Brain microvascular endothelial cell (primary cell): ENCODE results near the gene IL2.

Experiments
- DNase-seq: peaks from one replicate; pipeline ENCODE4 v3.0.0-alpha.2; 2020
- H3K27ac ChIP-seq: fragments of 250-450 bp; sonication (Bioruptor Pico); 2 replicates; pipeline ENCODE4 v1.5.1; 2020; ENCODE audit warnings: mild to moderate bottlenecking, moderate library complexity
- H3K27me3 ChIP-seq: fragments of 250-450 bp; sonication (Bioruptor Pico); replicated peaks from 2 replicates; pipeline ENCODE4 v1.5.1; 2020; ENCODE audit warnings: mild to moderate bottlenecking
- H3K36me3 ChIP-seq: fragments of 250-450 bp; sonication (Bioruptor Pico); replicated peaks from 2 replicates; pipeline ENCODE4 v1.5.1; 2020; ENCODE audit warnings: mild to moderate bottlenecking
- H3K4me3 ChIP-seq: 2 replicates; pipeline ENCODE4 v1.5.1; 2011; ENCODE audit warnings: low read depth, mild to moderate bottlenecking, control low read depth, low read length, moderate library complexity
- CTCF ChIP-seq: IDR thresholded peaks from 2 replicates; pipeline ENCODE4 v1.5.1; 2011; ENCODE audit warnings: low read depth, mild to moderate bottlenecking, moderate library complexity, low read length, control low read depth, inconsistent platforms; ENCODE audit errors: missing control alignments
- in situ Hi-C: cut with HindIII; loops from 2 replicates; pipeline ENCODE4 v1.10.0; 2017; ENCODE audit warnings: low sequenced_read_pairs, low pct_ligation_motif_present

IL2 gene

GRCh38 chr4:122456231-122457116 is at the start of gene IL2:
TSS of gene IL2 (minus strand) at chr4:122456725. CDS start at chr4:122456440, 285 bp downstream.
- Histone ChIP-seq H3K27me3 (no peaks in the 10 kb centered on the region), H3K27ac (no peak within 1 kb of the TSS), H3K4me3 (no peak within 1 kb of the TSS), H3K36me3 (no peaks in the 10 kb centered on the region)
- TF ChIP-seq CTCF: no peak
- no peak for DNase-seq
- in situ Hi-C loops: no loop called here

- TF ChIP-seq CTCF: no peak
- no peaks in the 10 kb centered on the region for H3K36me3 ChIP-seq
- in situ Hi-C loops: no loop called here
- H3K27me3 ChIP-seq: no peaks in the 10 kb centered on the region
- DNase-seq: no peak
- no peak overlapping the region for H3K27ac ChIP-seq
- no peak overlapping the region for H3K4me3 ChIP-seq
Measured at GRCh38 chr4:122503214-122503613, 46.7 kb upstream of the IL2 start.

GRCh38 chr4:122500852-122501501 is 44.5 kb upstream of the IL2 start:
- no peaks in the 10 kb centered on the region for H3K36me3 ChIP-seq
- in situ Hi-C loops: no loop called here
- TF ChIP-seq CTCF: no peak
- H3K27ac ChIP-seq: no peak overlapping the region
- no peak overlapping the region for H3K4me3 ChIP-seq
- H3K27me3 ChIP-seq: no peaks in the 10 kb centered on the region
- peak; percentile 66 for DNase-seq

- Histone ChIP-seq H3K36me3 (no peaks in the 10 kb centered on the region), H3K27me3 (no peaks in the 10 kb centered on the region), H3K4me3 (no peak overlapping the region), H3K27ac (no peak overlapping the region)
- TF ChIP-seq CTCF: no peak
- in situ Hi-C loops: no loop called here
- no peak for DNase-seq
Measured at GRCh38 chr4:122489061-122489460, 32.5 kb upstream of the IL2 start.

GRCh38 chr4:122483481-122483880 is 27.0 kb upstream of the IL2 start:
- no peak for TF ChIP-seq CTCF
- Histone ChIP-seq H3K36me3 (no peaks in the 10 kb centered on the region), H3K4me3 (no peak overlapping the region), H3K27ac (no peak overlapping the region), H3K27me3 (no peaks in the 10 kb centered on the region)
- no peak for DNase-seq
- in situ Hi-C loops: no loop called here
